Fibroblast of lung (primary cell): ENCODE results near the gene ZEB2.

Experiments
- CTCF ChIP-seq, 2 donors: IDR thresholded peaks in 1 of 2; conservative IDR thresholded peaks in 1 of 2; 1 replicate in 1 of 2; 2 replicates in 1 of 2; pipeline ENCODE4 v1.5.1; 2011 to 2012; ENCODE audit warnings: low read length in 2 of 2, control low read depth in 1 of 2, inconsistent platforms in 1 of 2, low read depth in 1 of 2, mild to moderate bottlenecking in 1 of 2
- EZH2 ChIP-seq: IDR thresholded peaks from 2 replicates; pipeline ENCODE4 v1.5.1; 2012; ENCODE audit warnings: low read length, control low read depth, mild to moderate bottlenecking; ENCODE audit errors: missing control alignments

DNA sequence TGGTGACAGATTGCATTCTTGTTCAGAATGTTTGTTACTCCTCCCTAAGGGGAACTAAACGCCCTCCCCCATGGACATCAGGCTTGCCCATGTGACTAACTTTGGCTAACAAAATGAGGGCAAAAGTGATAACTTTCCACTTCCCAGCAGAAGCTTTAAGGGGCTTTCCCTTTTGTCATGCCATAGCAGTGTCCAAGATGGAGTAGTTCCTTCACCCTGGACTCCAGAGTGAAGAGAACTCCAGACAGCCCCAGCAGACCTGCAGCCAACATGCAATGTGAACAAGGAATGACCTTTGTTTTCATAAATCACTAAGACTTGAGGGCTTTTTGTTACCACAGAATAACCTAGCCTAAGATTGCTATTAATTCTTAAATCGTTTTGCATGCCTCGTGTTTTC is 163.5 kb downstream of the ZEB2 start:
- no peak for TF ChIP-seq CTCF (conservative IDR thresholded peaks at IDR 0.05 in 1 of 2, IDR thresholded peaks at IDR 0.05 in 1 of 2; ENCODE audit: low read depth in 1 of 2, low read length in 2 of 2)
- TF ChIP-seq EZH2: no peak
